K562 (cell line): ENCODE measurements around the gene NCAPG2.

Experiments used
- CBX3 ChIP-seq, 2 experiments: IDR thresholded peaks; 1 replicate in 1 of 2; 2 replicates in 1 of 2; pipeline ENCODE4 v1.6.1; 2012; ENCODE audit warnings: inconsistent platforms in 2 of 2, low read length in 2 of 2, borderline replicate concordance in 1 of 2, control low read depth in 1 of 2
- ELF4 ChIP-seq: fragments of 450-650 bp; formaldehyde crosslinking; IDR thresholded peaks from 2 replicates; pipeline ENCODE4 v1.4.0; 2022; ENCODE audit warnings: missing genetic modification characterization
- GTF2F1 ChIP-seq: IDR thresholded peaks from 2 replicates; pipeline ENCODE4 v1.6.1; 2011; ENCODE audit warnings: low read depth, low read length, improper control_type of control experiment
- MAFG ChIP-seq: fragments of 450-650 bp; conservative IDR thresholded peaks from 2 replicates; pipeline ENCODE4 v1.6.1; 2016; ENCODE audit warnings: missing genetic modification characterization, missing compliant biosample characterization

- TF ChIP-seq CBX3 (IDR thresholded peaks at IDR 0.05; ENCODE audit: borderline replicate concordance in 1 of 2, low read length in 2 of 2): no peak
- no peak for TF ChIP-seq MAFG (tag)
- TF ChIP-seq ELF4 (CRISPR knock-in tag): no peak
- no peak for TF ChIP-seq GTF2F1
Observed at GRCh38 chr7:158699341-158699740, 5.3 kb downstream of the NCAPG2 start.
